Measurements from ENCODE around the gene PAM16.

The PAM16 gene

DNA sequence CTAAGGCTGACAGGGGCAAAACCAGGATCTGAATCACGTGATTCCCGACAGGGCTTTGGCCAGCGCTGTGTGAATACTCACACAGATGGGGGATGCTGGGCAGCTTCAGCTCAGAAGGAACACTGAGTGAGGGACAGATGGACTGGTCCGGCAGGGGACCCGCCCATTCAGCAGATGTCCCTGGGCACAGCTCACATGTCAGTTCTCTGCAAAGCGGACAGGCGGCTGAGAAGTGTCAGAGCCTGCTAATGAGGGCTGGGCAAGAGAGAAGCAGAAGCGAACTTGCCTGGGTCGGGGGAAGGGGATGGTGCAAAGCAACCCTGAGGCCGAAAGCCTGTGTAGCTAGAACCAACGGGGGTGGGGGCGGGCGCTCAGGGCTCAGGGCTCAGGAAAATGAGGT is 47.1 kb downstream of the PAM16 start:
- TF ChIP-seq, protein P1, sequence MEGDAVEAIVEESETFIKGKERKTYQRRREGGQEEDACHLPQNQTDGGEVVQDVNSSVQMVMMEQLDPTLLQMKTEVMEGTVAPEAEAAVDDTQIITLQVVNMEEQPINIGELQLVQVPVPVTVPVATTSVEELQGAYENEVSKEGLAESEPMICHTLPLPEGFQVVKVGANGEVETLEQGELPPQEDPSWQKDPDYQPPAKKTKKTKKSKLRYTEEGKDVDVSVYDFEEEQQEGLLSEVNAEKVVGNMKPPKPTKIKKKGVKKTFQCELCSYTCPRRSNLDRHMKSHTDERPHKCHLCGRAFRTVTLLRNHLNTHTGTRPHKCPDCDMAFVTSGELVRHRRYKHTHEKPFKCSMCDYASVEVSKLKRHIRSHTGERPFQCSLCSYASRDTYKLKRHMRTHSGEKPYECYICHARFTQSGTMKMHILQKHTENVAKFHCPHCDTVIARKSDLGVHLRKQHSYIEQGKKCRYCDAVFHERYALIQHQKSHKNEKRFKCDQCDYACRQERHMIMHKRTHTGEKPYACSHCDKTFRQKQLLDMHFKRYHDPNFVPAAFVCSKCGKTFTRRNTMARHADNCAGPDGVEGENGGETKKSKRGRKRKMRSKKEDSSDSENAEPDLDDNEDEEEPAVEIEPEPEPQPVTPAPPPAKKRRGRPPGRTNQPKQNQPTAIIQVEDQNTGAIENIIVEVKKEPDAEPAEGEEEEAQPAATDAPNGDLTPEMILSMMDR (IDR thresholded peaks at IDR 0.05; ENCODE audit: extremely low read depth, missing control alignments), result no peak
- DNase-seq (ENCODE audit: low spot score), result no peak

- no peak for DNase-seq (ENCODE audit: low spot score)
- TF ChIP-seq, protein P1 (IDR thresholded peaks at IDR 0.05; ENCODE audit: extremely low read depth, missing control alignments), result no peak
Observed at GRCh38 chr16:4301968-4302367, 49.2 kb downstream of the PAM16 start.

DNA sequence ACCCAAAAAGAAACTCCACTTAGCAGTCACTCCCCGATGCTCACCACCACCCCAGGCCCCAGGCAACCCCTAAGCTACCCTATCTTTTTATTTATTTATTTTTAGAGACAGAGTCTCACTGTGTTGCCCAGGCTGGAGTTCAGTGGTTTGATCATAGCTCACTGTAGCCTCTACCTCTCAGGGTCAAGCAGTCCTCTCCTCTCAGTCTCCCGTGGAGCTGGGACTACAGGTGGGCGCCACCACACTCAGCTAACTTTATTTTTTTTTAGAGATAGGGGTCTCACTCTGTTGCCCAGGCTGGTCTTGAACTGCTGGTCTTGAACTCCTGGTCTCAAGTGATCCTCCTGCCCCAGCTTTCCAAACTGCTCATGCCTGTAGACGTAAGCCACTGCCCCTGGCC is 49.9 kb downstream of the PAM16 start:
- DNase-seq (ENCODE audit: low spot score), result no peak
- TF ChIP-seq, protein P1 (IDR thresholded peaks at IDR 0.05; ENCODE audit: extremely low read depth, missing control alignments), result no peak

DNA sequence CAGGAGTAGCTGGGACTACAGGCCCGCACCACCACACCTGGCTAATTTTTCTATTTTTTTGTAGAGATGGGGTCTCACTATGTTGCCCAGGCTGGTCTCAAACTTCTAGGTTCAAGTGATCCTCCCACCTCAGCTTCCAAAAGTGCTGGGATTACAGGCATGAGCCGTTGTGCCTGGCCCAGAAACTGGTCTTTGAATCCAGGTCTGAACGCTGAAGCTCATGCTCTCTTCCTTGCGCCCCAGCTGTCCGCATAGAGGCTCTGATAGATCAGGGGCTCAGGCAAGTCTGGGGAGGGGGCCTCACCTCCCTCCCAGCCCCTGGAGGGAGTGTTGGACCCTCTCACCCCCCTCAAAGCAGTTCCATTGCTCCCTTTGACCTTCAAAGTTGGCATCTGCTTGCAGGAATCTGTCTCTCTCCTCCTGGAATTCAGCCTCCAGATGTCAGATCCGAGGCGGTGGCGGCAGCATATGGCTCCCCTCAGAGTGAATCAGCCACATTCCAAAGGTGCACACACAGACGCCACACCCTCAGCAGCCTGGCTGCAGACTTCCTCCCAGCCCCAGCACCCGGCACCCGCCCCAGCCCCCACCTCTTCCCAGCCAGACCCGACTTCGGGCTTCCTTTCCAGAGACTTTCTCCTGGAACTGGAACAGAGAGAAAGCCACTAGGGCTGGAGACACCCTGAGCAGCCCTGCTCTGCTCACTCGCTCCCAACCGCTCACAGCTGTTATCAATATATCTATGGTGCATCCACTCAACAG is 52.2 kb downstream of the PAM16 start:
- TF ChIP-seq, protein P1 (IDR thresholded peaks at IDR 0.05; ENCODE audit: extremely low read depth, missing control alignments), result no peak
- no peak for DNase-seq (ENCODE audit: low spot score)

DNA sequence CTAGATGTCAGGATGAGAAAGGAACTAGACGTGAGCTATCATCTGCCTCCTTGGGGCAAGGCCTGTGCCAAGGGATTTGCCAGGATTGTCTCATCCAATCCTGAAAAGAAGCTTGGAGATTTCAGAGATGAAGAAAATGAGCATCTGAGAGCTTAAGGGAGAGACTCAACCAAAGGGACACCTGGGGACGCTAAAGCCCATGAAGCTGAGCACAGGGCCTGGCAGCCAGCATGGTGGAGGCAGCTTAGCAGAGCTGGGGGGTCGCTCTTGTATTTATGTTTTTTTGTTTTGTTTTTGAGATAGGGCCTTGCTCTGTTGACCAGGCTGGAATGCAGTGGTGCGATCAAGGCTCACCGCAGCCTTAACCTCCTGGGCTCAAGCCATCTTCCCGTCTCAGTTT is 53.6 kb downstream of the PAM16 start:
- DNase-seq (ENCODE audit: low spot score), result no peak
- TF ChIP-seq, protein P1 (IDR thresholded peaks at IDR 0.05; ENCODE audit: extremely low read depth, missing control alignments), result no peak

GRCh38 chr16:4295581-4295980 is 55.5 kb downstream of the PAM16 start:
- TF ChIP-seq, protein P1 (IDR thresholded peaks at IDR 0.05; ENCODE audit: extremely low read depth, missing control alignments), result no peak
- no peak for DNase-seq (ENCODE audit: low spot score)

DNA sequence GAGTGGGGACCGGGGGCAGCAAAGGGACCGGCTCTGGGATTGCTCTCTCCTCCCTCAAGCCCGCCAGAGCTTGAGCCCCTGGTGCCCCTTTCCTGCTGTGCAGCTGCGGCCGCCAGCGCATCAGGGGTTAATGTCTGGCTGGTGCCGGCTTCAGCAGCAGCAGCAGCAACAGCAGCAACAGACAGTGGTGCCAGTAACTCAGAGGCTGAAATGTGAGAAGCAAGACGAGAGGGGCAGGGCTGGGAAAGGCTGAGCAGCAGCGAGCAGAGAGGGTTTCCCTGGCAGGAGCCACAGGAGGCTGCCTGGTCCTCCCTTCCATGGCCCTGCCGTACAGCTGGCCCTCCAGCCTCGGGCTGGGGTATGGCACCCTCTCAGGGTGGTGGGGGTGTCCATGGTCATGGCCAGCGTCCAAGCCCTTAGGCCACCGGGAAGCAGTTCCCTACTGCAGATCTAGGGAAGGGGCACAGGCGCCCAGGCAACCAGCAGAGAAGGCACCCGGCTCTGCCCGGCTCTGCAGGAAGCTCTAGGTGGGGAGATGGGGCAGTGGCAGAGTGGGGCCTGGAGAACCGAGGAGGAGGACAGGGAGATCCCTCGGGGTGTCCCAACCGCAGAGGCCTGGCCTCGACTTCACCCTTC is 57.2 kb downstream of the PAM16 start:
- no peak for DNase-seq (ENCODE audit: low spot score)
- TF ChIP-seq, protein P1 (IDR thresholded peaks at IDR 0.05; ENCODE audit: extremely low read depth, missing control alignments), result no peak
